Naive B cell (primary cell): ENCODE data around the gene HARS2. TPM values are rescaled to one million over a fixed set of nuclear protein-coding genes. Genes with fewer than 3 reads are reported as not detected.
"Not testable (repeated sequence)": the region's sequence is repeated elsewhere in the genome, so short reads cannot be mapped to it uniquely, and the experiment has no call there.

ENCODE experiments used
- ATAC-seq, 2 donors: fragments of 150-1000 bp; cut with Tn5 transposase; 2 replicates each; pipeline ENCODE4 v1.10.0; 2021; ENCODE audit warnings: low read depth in 2 of 2, mild to moderate bottlenecking in 2 of 2, moderate library complexity in 2 of 2
- DNase-seq: peaks from one replicate; pipeline ENCODE4 v3.0.0; 2022
- H3K27ac Mint-ChIP-seq, 6 donors: one replicate each; pipeline ENCODE4 v1.8.0; 2020 to 2022; ENCODE audit warnings: mild to moderate bottlenecking in 6 of 6, mixed read lengths in 6 of 6, moderate library complexity in 5 of 6, inconsistent platforms in 2 of 6
- H3K27me3 Mint-ChIP-seq, 3 donors: one replicate each; pipeline ENCODE4 v1.8.0; 2021 to 2022; ENCODE audit warnings: mixed read lengths in 3 of 3, mild to moderate bottlenecking in 1 of 3
- H3K36me3 Mint-ChIP-seq, 2 donors: one replicate each; pipeline ENCODE4 v1.8.0; 2020 to 2022; ENCODE audit warnings: mixed read lengths in 2 of 2, inconsistent platforms in 1 of 2, mild to moderate bottlenecking in 1 of 2
- H3K4me1 Mint-ChIP-seq, 3 donors: one replicate each; pipeline ENCODE4 v1.8.0; 2020 to 2022; ENCODE audit warnings: mixed read lengths in 3 of 3, inconsistent platforms in 1 of 3, mild to moderate bottlenecking in 1 of 3, moderate library complexity in 1 of 3
- H3K4me3 Mint-ChIP-seq, 8 donors: one replicate each; pipeline ENCODE4 v1.8.0; 2020 to 2022; ENCODE audit warnings: mild to moderate bottlenecking in 8 of 8, mixed read lengths in 8 of 8, moderate library complexity in 8 of 8, inconsistent platforms in 2 of 8
- H3K9me3 Mint-ChIP-seq, 7 donors: one replicate each; pipeline ENCODE4 v1.8.0; 2020 to 2022; ENCODE audit warnings: mixed read lengths in 7 of 7, mild to moderate bottlenecking in 5 of 7, inconsistent platforms in 2 of 7, moderate library complexity in 1 of 7
- polyA plus RNA-seq, 6 donors: library from polyadenylated mRNA; unstranded; fragments of 300-500 nt; fragmentation: Illumina TruSeq; gene quantifications; one replicate each; pipeline ENCODE4 v1.2.3, GENCODE V29; 2021; ENCODE audit warnings: low read depth in 6 of 6

The HARS2 gene
- polyA plus RNA-seq, 6 donors from 2014 or later: 12.2 to 26.2 (median 18.7) TPM

DNA sequence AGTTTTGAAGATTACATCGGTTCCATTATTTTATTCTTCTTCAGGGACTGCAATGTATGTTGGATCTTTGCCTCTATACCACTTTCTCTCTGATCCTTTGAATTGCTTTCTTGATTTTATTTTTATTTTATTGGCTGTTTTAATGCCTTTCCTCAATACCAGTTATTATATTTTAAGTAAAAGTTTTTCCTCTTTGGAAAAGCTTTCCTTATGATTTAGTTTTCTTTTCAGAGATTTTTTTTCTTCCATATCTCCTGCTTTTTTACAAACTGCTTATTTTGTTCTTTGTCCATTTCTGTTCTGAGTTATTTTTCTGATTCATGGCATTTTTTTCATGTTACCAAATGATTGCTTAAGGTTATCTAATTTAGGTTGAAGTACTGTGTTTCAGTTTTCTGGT lies 20.5 kb downstream of the HARS2 start:
- Mint-ChIP-seq H3K4me3 (peak overlapping the region; percentile 70 to 99 (median 98)), H3K27ac (peak overlapping the region; percentile 25 to 99 (median 98)), H3K36me3 (peaks cover 0 to 7% of the 10 kb centered on the region in 2 donors), H3K27me3 (peaks cover 0 to 6% (median 0%) of the 10 kb centered on the region in 3 donors), H3K9me3 (peaks cover 0 to 6% (median 0%) of the 10 kb centered on the region in 7 donors), H3K4me1 (peaks cover 16 to 24% (median 23%) of the 10 kb centered on the region in 3 donors)
- DNase-seq (no peak), ATAC-seq (no peak)

DNA sequence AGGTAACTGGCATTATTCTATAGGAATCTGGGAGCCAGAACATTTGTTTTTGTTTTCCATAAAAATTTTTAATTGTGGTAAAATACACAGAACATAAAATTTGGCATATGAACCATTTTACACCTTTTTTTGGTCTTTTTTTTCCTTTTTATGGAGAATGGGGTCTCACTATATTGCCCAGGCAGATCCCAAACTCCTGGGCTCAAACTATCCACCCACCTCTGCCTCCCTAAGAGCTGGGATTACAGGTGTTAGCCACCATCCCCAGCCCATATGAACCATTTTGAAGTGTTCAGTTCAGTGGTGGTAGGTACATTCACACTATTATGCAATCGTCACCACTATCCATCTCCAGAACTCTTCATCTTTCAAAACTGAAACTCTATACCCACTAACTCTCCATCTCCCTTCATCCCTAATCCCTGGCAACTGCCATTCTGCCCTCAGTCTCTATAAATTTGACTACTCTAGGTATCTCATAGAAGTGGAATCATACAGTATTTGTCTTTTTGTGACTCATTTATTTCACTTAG lies 22.4 kb downstream of the HARS2 start:
- DNase-seq (no peak), ATAC-seq (no peak)
- Mint-ChIP-seq H3K9me3 (peaks cover 0 to 6% (median 0%) of the 10 kb centered on the region in 7 donors), H3K36me3 (peaks cover 0 to 7% of the 10 kb centered on the region in 2 donors), H3K27me3 (peaks cover 0 to 6% (median 0%) of the 10 kb centered on the region in 3 donors), H3K4me1 (peaks cover 16 to 24% (median 23%) of the 10 kb centered on the region in 3 donors), H3K27ac (no peak overlapping the region), H3K4me3 (peak overlapping the region in 2 of 8 donors; percentile 6 to 67)

DNA sequence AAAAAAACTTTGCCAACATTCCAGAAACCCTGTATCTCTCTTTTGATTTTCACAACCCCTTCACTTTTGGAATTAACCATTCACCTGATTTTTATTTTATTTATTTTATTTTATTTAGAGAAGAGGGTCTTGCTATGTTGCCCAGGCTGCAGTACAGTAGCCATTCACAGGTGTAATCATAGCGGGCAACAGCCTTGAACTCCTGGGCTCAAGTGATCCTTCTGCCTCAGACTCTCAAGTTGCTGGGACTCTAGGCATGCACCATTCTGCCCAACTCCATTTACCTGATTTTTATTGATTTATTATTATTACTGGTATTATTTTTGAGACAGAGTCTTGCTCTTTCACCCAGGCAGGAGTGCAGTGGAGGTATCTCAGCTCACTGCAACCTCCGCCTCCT lies 25.0 kb downstream of the HARS2 start:
- H3K36me3 Mint-ChIP-seq, H3K9me3 Mint-ChIP-seq, H3K4me3 Mint-ChIP-seq, DNase-seq, ATAC-seq, H3K27ac Mint-ChIP-seq, H3K27me3 Mint-ChIP-seq, H3K4me1 Mint-ChIP-seq: not testable (repeated sequence)

DNA sequence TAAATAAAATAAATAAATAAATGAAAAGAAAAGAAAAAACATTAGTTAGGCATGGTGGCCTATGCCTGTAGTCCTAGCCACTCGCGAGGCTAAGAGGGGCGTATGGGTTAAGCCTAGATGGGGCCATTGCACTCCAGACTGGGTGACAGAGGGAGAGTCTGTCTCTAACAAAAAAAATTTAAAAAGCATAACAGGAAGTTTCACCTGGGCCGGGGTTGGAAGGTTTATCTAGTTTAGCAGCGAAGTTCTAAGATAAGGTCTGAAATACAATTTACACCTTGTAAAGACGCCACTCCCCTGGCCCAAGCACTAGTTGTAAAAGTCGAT lies 27.0 kb downstream of the HARS2 start:
- no peak for ATAC-seq

DNA sequence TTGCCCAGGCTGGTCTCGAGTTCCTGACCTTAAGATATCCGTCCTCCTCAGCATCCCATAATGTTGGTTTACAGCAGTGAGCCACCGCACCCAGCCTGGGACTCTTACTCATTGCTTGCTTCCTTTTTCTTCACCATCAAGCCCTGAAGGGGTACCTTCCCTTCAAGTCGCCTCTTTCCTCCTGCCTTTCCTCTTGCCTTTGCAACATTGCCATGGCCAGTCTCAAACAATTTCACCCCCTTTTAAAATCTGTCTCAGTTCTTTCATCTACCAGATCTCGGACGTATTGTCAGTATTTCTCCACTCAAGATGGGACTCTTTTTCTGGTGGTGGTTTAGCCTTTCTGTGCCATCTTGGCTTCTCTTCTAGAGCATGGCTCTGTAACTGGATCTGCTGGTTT lies 29.5 kb downstream of the HARS2 start:
- peaks cover 14 to 26% (median 23%) of the 10 kb centered on the region in 3 donors for H3K27me3 Mint-ChIP-seq
- ATAC-seq, H3K27ac Mint-ChIP-seq, DNase-seq, H3K36me3 Mint-ChIP-seq, H3K9me3 Mint-ChIP-seq, H3K4me1 Mint-ChIP-seq, H3K4me3 Mint-ChIP-seq: not testable (repeated sequence)

More for the DNA sequence above, 27.0 kb downstream of the HARS2 start:
- DNase-seq: no peak
- H3K9me3 Mint-ChIP-seq: no peaks in the 10 kb centered on the region
- H3K27me3 Mint-ChIP-seq: peaks cover 6 to 13% (median 11%) of the 10 kb centered on the region in 3 donors
- no peaks in the 10 kb centered on the region for H3K4me1 Mint-ChIP-seq
- no peak overlapping the region for H3K27ac Mint-ChIP-seq
- no peaks in the 10 kb centered on the region for H3K36me3 Mint-ChIP-seq
- no peak overlapping the region for H3K4me3 Mint-ChIP-seq

DNA sequence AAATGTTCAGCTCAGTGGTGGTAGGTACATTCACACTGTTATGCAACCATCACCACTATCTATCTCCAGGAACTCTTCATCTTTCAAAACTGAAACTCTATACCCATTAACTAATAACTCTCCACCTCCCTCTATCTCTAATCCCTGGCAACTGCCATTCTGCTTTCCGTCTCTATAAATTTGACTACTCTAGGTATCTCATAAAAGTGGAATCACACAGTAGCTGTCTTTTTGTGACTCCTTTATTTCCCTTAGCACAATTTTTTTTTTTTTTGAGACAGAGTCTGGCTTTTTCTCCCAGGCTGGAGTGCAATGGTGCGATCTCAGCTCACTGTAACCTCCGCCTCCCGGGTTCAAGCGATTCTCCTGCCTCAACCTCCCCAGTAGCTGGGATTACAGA lies 30.1 kb downstream of the HARS2 start:
- H3K27me3 Mint-ChIP-seq: peaks cover 18 to 32% (median 29%) of the 10 kb centered on the region in 3 donors
- H3K36me3 Mint-ChIP-seq, H3K4me1 Mint-ChIP-seq, ATAC-seq, H3K4me3 Mint-ChIP-seq, H3K27ac Mint-ChIP-seq, H3K9me3 Mint-ChIP-seq, DNase-seq: not testable (repeated sequence)

DNA sequence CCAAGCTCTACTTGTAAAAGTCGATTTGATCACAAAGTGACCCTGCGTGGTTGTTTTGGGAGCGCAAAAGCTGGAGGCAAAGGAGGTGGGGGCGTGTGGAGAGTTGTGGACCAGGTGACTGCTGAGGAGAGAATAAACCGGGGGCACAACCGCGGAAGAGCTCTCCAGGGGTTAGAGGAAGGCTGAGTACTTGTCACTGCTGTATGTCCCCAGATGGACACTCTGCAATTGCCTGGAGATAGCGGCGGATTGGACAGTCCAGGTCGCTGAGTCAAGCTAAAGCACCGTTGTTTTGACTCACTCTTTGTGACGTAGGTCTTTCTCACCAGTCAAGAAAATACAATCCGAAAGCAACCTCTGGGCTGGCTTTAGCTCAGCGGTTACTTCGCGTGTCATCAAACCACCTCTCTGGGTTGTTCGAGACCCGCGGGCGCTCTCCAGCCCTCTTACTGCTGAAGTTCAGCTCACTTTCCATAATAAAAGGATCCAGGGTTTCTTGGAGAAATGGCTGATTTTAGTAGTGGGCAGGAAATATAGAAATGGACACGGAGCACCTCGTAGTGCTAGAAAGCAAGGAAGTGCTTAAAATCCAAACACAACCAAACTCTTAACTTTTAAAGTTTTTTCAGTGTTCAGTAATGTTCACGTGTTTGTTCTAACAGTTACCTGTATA lies 34.7 kb downstream of the HARS2 start:
- peak overlapping the region in 1 of 6 donors; percentile 84 for H3K27ac Mint-ChIP-seq

DNA sequence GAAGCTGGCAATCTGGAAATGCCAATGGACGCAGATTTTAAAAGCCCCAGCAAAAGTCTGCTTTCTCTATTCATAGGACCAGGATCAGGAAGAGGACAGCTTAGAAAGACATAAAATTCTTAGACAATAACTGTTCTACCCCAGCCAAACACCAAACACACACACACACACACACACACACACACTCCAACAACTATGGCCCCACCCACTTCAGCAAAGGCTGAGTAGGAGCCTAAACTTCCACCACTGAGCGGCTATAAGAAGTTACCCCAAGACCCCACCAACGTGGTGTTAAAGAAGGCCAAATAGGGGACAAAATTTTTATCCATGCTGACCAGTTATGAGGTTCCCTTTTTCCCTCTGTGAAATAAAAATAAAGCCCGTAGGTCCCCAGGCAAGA lies 41.8 kb downstream of the HARS2 start:
- H3K27ac Mint-ChIP-seq: no peak overlapping the region
- no peak overlapping the region for H3K4me3 Mint-ChIP-seq
- DNase-seq: no peak
- no peak for ATAC-seq
- H3K36me3 Mint-ChIP-seq: peaks cover 0 to 12% of the 10 kb centered on the region in 2 donors
- H3K4me1 Mint-ChIP-seq: no peaks in the 10 kb centered on the region
- H3K27me3 Mint-ChIP-seq: peaks cover 39 to 58% (median 51%) of the 10 kb centered on the region in 3 donors
- H3K9me3 Mint-ChIP-seq: peaks cover 0 to 18% (median 10%) of the 10 kb centered on the region in 7 donors

More for the DNA sequence above, 34.7 kb downstream of the HARS2 start:
- H3K4me1 Mint-ChIP-seq: peaks cover 0 to 8% (median 7%) of the 10 kb centered on the region in 3 donors
- H3K4me3 Mint-ChIP-seq: peak overlapping the region in 6 of 8 donors; percentile 3 to 80 (median 22)
- ATAC-seq (peak; percentile 59 to 68), DNase-seq (peak; percentile 12)
- peaks cover 4 to 7% of the 10 kb centered on the region in 2 donors for H3K36me3 Mint-ChIP-seq
- H3K9me3 Mint-ChIP-seq: peaks cover 0 to 3% (median 1%) of the 10 kb centered on the region in 7 donors
- peaks cover 32 to 56% (median 39%) of the 10 kb centered on the region in 3 donors for H3K27me3 Mint-ChIP-seq

DNA sequence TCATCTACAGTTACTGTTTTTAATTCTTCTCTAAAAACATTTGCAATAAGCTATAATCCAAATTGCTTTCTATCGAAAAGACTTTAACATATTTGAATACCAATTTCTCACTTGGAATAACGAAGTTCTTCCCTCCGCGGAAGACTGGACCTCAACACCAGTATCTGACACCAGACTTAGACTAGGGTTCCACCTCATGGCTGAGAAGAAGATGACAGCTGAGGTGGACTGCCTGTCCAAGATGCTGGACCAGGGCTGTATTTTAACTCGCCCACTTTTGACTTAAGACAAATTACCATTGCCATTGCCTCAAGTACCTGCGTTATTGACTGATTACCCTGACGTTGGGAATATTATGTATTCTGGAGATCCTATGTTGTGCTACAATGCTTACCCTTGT lies 43.1 kb downstream of the HARS2 start:
- Mint-ChIP-seq H3K9me3 (peaks cover 0 to 21% (median 10%) of the 10 kb centered on the region in 7 donors), H3K36me3 (peaks cover 0 to 12% of the 10 kb centered on the region in 2 donors), H3K4me3 (no peak overlapping the region), H3K4me1 (no peaks in the 10 kb centered on the region), H3K27ac (no peak overlapping the region), H3K27me3 (peaks cover 32 to 50% (median 42%) of the 10 kb centered on the region in 3 donors)
- ATAC-seq (no peak), DNase-seq (no peak)

DNA sequence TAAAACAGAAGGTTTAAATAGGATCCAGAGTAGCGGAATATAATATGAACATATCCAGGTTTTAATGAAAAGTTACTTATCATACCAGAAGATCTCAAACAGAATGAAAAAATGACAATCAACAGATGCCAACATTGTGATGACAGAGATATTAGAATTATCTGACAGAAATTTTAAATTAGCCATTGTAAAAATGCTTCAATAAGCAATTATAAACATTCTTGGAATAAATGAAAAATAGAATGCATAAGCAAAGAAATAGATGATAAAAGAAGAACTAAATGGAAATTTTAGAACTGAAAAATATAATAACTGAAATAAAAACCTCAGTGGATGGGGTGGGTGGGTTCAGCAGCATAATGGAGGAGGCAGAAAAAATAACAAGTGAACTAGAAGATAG lies 46.2 kb downstream of the HARS2 start:
- no peak for ATAC-seq
- no peak overlapping the region for H3K4me3 Mint-ChIP-seq
- no peak for DNase-seq
- peaks cover 38 to 52% (median 51%) of the 10 kb centered on the region in 3 donors for H3K27me3 Mint-ChIP-seq
- H3K4me1 Mint-ChIP-seq: no peaks in the 10 kb centered on the region
- peaks cover 0 to 23% of the 10 kb centered on the region in 2 donors for H3K36me3 Mint-ChIP-seq
- H3K27ac Mint-ChIP-seq: no peak overlapping the region
- H3K9me3 Mint-ChIP-seq: peaks cover 6 to 43% (median 20%) of the 10 kb centered on the region in 7 donors

DNA sequence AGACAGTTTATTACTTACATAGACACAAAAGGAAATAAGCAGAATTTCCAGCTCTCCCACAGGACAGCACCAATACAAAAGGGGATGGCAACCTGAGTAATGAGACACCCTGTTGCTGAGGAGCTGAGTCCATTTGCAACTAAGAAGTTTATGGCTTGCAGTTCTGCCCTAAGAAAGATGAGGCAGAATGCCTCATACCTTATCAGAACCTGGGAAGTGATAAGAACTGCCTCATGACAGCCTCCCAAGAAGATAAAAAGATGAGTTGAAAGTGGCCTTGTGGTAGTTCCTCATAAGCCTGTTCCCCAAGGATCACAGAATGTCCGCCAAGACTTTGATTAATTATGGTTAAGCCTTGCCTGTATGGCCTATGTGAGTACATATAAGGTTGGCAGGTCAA lies 50.7 kb downstream of the HARS2 start:
- ATAC-seq (no peak), DNase-seq (no peak)
- Mint-ChIP-seq H3K36me3 (peaks cover 0 to 19% of the 10 kb centered on the region in 2 donors), H3K4me1 (no peaks in the 10 kb centered on the region), H3K4me3 (no peak overlapping the region), H3K27me3 (peaks cover 16 to 22% (median 17%) of the 10 kb centered on the region in 3 donors), H3K27ac (no peak overlapping the region), H3K9me3 (peaks cover 8 to 67% (median 40%) of the 10 kb centered on the region in 7 donors)
